Psoas muscle (tissue), 8 donors: ENCODE data around the gene CDC45. TPM values are rescaled to one million over a fixed set of nuclear protein-coding genes. Genes with fewer than 3 reads are reported as not detected.

ENCODE experiments used
- ATAC-seq, 4 donors: fragments of 200-7000 bp; cut with Tn5 transposase; one replicate each; pipeline ENCODE4 v1.9.1; 2020; ENCODE audit warnings: moderate library complexity in 3 of 4, mild to moderate bottlenecking in 2 of 4
- DNase-seq, 2 donors: peaks; one replicate each; pipeline ENCODE4 v3.0.0-alpha.2; 2020
- H3K27ac ChIP-seq: fragments of 200-600 bp; one replicate; pipeline ENCODE4 v1.8.0; 2022
- H3K27me3 ChIP-seq, 3 donors: fragments of 200-600 bp in 1 of 3; one replicate each; pipeline versions ENCODE4 v1.6.1 to v1.8.0; 2013 to 2022; ENCODE audit warnings: low read length in 2 of 3, mild to moderate bottlenecking in 2 of 3, moderate library complexity in 1 of 3; ENCODE audit not compliant: insufficient read depth in 3 of 3
- H3K36me3 ChIP-seq, 2 donors: fragments of 200-600 bp in 1 of 2; one replicate each; pipeline versions ENCODE4 v1.6.1 to v1.8.0; 2013 to 2022; ENCODE audit warnings: low read depth in 1 of 2, mild to moderate bottlenecking in 1 of 2, moderate library complexity in 1 of 2; ENCODE audit not compliant: insufficient read depth in 1 of 2
- H3K4me1 ChIP-seq: fragments of 200-600 bp; one replicate; pipeline ENCODE4 v1.8.0; 2022
- H3K4me3 ChIP-seq: fragments of 200-600 bp; one replicate; pipeline ENCODE4 v1.8.0; 2022; ENCODE audit warnings: mild to moderate bottlenecking
- H3K9me3 ChIP-seq: fragments of 200-600 bp; one replicate; pipeline ENCODE4 v1.8.0; 2022
- WGBS, 3 donors: extraction: QIAGEN DNeasy Blood & Tissue Kit; methylation state at CpG; one replicate each; pipeline versions ENCODE4 v1.1.6 to v1.1.7; 2013; 5-methylcytosine and 5-hydroxymethylcytosine counted together
- intact Hi-C, 2 donors: fragments of 100-400 bp; cut with DNase I; formaldehyde crosslinking; loops; one replicate each; pipeline versions ENCODE4 v1.11.0 to v1.14.2; 2022
- polyA plus RNA-seq, 3 donors: library from polyadenylated mRNA; stranded (reverse); fragments of 200-250 nt; gene quantifications; one replicate each; pipeline ENCODE4 v1.2.3, GENCODE V29; 2013
- total RNA-seq, 4 donors: library from RNA; stranded (reverse); fragmentation: NEBNext Ultra II Directional in 2 of 4; extraction: Animal tissue kit (Norgen Biotek cat#: 25700) in 2 of 4; gene quantifications; one replicate each; pipeline versions ENCODE4 v1.2.1 to v1.2.4, GENCODE V29; 2021 to 2023
- TF ChIP-seq, protein P1 (sequence below): fragments of 200-600 bp; IDR thresholded peaks from one replicate; pipeline ENCODE4 v1.8.0; 2022; ENCODE audit warnings: antibody characterized with exemption
- donor health status: healthy with polysubstance abuse.
- donor health status: DM: no; HTN: no; CAD: no; lungs with moderate emphysema.
- donor health status: Bipolar disorder and iron deficiency.
- donor health status: healthy.
- donor health status: DM: yes; HTN: yes; CAD: no.
- donor health status: DM: no; HTN: no; CAD: no.
- donor health status: DM: no; HTN: no; CAD: no.
- donor health status: DM: yes; HTN: yes; CAD: no.

The CDC45 gene
- total and polyA plus RNA-seq, 7 donors = 0.30 to 0.77 (median 0.71) TPM; not detected in 2

DNA sequence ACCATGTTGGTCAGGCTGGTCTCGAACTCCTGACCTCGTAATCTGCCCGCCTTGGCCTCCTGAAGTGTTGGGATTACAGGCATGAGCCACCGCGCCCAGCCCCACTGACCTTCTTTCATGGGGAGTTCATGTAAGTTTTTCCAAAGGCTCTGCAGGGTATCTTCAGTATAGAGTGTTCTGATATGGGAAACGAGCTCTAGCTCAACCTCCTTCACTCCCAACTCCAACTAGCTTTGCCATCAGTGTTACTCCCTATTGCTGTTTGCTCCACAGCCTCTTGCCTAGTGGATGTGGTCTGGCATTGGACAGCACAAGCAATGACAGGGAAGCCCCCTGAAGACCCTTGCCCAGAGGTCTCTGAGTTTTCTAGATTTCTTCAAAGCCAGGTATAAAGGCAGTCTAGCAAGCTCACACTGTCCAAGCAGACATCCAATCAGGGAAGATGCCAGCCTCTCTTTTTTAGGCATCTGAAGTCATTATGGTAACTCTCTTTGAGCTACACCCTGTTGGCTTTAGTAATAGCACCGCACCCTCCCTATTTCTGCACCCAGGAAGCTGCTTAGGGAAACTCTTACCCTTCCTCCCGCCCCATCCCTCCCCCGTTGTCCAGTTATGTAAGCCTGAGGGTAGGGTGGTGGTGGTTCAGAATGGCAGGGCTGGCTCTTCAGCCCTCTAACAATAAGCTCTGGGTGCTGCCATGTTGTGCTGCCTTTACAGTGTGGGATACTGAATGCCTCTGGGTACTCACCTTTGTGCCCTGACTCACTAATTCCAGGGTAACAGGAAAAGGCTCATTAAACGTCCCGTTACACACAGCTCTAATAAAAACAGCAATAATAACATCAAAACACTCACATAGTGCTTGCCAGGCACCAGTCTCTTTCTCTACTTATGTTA, 85.9 kb downstream of the CDC45 start:
- H3K9me3 ChIP-seq = no peaks in the 10 kb centered on the region
- ATAC-seq (peak in 2 of 4 donors; percentile 14 to 38), DNase-seq (no peak)
- H3K4me1 ChIP-seq = no peaks in the 10 kb centered on the region
- TF ChIP-seq, protein P1, sequence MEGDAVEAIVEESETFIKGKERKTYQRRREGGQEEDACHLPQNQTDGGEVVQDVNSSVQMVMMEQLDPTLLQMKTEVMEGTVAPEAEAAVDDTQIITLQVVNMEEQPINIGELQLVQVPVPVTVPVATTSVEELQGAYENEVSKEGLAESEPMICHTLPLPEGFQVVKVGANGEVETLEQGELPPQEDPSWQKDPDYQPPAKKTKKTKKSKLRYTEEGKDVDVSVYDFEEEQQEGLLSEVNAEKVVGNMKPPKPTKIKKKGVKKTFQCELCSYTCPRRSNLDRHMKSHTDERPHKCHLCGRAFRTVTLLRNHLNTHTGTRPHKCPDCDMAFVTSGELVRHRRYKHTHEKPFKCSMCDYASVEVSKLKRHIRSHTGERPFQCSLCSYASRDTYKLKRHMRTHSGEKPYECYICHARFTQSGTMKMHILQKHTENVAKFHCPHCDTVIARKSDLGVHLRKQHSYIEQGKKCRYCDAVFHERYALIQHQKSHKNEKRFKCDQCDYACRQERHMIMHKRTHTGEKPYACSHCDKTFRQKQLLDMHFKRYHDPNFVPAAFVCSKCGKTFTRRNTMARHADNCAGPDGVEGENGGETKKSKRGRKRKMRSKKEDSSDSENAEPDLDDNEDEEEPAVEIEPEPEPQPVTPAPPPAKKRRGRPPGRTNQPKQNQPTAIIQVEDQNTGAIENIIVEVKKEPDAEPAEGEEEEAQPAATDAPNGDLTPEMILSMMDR = no peak
- 77 to 87% (median 78%) methylated on average over 11 of the region's 11 CpGs for WGBS, 3 donors
- H3K4me3 ChIP-seq = no peak overlapping the region
- intact Hi-C loops = no loop called here
- no peak overlapping the region for H3K27ac ChIP-seq
- no peaks in the 10 kb centered on the region for H3K36me3 ChIP-seq
- H3K27me3 ChIP-seq = no peaks in the 10 kb centered on the region

DNA sequence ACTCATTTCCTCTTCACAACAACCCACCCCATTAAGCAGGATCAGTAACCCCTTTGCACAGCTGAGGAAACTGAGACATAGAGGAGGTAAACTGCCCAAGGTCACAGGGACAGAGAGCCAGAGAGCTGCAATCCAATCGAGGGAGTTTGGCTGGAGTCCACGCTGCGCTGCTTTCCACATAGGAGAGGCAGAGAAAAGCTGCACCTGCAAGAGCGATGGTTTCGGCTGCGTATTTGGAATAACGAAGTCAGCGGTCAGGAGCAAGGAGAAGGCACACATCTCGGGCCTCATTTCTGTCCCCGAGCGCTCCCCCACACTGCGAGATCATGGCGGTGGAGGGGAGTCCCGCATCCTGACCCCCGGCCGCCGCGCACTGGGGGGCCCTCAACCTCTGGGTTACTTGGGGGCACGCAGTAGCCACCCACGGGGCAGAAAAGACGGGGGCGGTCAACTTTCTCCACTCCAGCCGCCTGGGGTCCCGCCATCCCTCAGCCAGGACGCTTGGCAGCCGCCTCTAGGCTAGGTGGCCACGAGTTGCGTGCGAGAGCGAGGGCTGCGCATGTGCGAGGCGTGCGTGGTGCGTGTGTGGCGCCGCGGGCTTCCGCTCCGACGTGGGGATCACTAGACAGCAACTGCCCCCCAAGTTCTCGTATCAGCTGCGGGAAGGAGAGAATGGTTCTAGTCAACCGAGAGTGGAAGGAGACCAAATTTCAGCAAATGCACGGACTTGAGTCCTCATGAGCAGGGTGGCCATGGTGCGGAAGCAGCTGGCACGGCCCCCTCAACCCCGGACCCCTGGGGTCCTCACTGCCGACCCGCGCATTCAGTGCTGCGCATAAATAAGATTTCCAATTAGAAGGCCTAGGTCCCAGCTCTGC, 86.8 kb downstream of the CDC45 start:
- peak overlapping the region; percentile 30 for H3K27ac ChIP-seq
- intact Hi-C loops = no loop called here

DNA sequence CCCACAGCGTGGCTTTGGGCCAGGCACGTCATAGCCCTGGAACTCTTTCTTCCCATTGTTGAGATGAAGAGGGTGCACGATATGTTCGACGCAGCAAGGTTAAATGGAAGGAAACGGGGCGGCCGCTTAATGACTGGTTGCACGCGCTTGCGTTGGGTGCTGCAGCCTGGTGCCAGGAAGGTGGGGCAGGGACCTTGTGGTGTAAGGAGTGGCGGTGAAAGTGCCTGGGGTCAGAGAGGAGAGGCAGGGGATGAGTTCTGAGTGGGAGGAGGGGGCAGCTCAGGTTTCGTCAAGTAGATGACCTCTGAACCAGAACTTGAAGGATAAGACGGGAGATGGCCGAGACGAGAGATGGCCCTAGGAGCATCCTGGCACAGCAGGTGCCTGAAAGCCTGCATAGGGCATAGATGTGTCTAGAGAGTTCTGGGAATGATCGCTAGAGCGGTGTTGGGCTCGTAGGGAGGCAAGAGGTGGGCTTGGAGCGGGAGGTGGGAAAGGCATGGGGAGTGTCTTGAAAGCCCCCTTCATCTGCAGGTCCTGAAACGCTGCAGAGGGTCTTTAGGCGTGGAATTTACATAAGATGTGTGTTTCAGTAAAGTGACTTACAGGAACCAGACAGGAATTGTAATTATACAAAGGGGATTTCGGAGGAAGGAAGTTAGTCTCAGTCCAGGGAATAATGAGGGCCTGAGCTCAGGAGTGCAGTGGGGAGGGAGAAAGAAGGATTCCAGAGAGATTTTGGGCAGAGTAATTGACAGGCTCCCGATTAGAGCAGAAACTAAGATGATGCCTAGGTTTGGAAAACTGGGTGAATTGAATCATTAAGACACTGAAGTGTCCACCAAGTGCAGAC, 87.7 kb downstream of the CDC45 start:
- 73 to 76% (median 74%) methylated on average over 24 of the region's 24 CpGs for WGBS, 3 donors
- Histone ChIP-seq H3K27ac (peak overlapping the region; percentile 64), H3K9me3 (no peaks in the 10 kb centered on the region), H3K4me3 (no peak overlapping the region), H3K4me1 (no peaks in the 10 kb centered on the region), H3K36me3 (no peaks in the 10 kb centered on the region), H3K27me3 (no peaks in the 10 kb centered on the region)
- ATAC-seq = peak in 2 of 4 donors; percentile 13 to 47
- intact Hi-C loops = no loop called here
- TF ChIP-seq, protein P1 = no peak
- DNase-seq = peak; percentile 31 to 70

More for the DNA sequence above, 86.8 kb downstream of the CDC45 start:
- H3K4me3 ChIP-seq = no peak overlapping the region
- 87% methylated on average over 52 of the region's 52 CpGs for WGBS, 3 donors
- DNase-seq (no peak), ATAC-seq (peak in 1 of 4 donors; percentile 26)
- TF ChIP-seq, protein P1 = no peak
- no peaks in the 10 kb centered on the region for H3K36me3 ChIP-seq
- no peaks in the 10 kb centered on the region for H3K9me3 ChIP-seq
- H3K4me1 ChIP-seq = no peaks in the 10 kb centered on the region
- H3K27me3 ChIP-seq = no peaks in the 10 kb centered on the region
